T-helper 1 cell treated with Interleukin-12 subunit alpha and Interleukin-12 subunit beta and Interleukin-4 antibody, amounts not matched to agents 30 μg/mL and 1 μg/mL, for 36 hours (primary cell): Measurements from ENCODE around the gene ADCY7.
"Not testable (repeated sequence)": the region's sequence is repeated elsewhere in the genome, so short reads cannot be mapped to it uniquely, and the experiment has no call there.

Source experiments
- H3K27ac Mint-ChIP-seq: one replicate; pipeline ENCODE4 v1.8.0; 2021; ENCODE audit warnings: mild to moderate bottlenecking, mixed read lengths
- H3K27me3 Mint-ChIP-seq: one replicate; pipeline ENCODE4 v1.8.0; 2021; ENCODE audit warnings: low read depth, mixed read lengths
- H3K36me3 Mint-ChIP-seq: one replicate; pipeline ENCODE4 v1.8.0; 2021; ENCODE audit warnings: low read depth, mixed read lengths
- H3K4me1 Mint-ChIP-seq: one replicate; pipeline ENCODE4 v1.8.0; 2021; ENCODE audit warnings: low read depth, mixed read lengths
- H3K4me3 Mint-ChIP-seq: one replicate; pipeline ENCODE4 v1.8.0; 2021; ENCODE audit warnings: mild to moderate bottlenecking, moderate library complexity, mixed read lengths
- H3K9me3 Mint-ChIP-seq: one replicate; pipeline ENCODE4 v1.8.0; 2021; ENCODE audit warnings: mixed read lengths

The ADCY7 gene

GRCh38 chr16:50326835-50327465 is 60.6 kb downstream of the ADCY7 start:
- Mint-ChIP-seq H3K4me3 (no peak overlapping the region), H3K27me3 (no peaks in the 10 kb centered on the region), H3K27ac (peak overlapping the region; percentile 73), H3K36me3 (peaks cover 36% of the 10 kb centered on the region), H3K4me1 (peaks cover 41% of the 10 kb centered on the region), H3K9me3 (no peaks in the 10 kb centered on the region)

GRCh38 chr16:50329446-50330189 is 63.3 kb downstream of the ADCY7 start:
- Mint-ChIP-seq H3K36me3 (peaks cover 41% of the 10 kb centered on the region), H3K27me3 (no peaks in the 10 kb centered on the region), H3K27ac (no peak overlapping the region), H3K4me3 (no peak overlapping the region), H3K4me1 (peaks cover 30% of the 10 kb centered on the region), H3K9me3 (no peaks in the 10 kb centered on the region)

GRCh38 chr16:50331570-50331969 is 65.2 kb downstream of the ADCY7 start:
- peaks cover 37% of the 10 kb centered on the region for H3K4me1 Mint-ChIP-seq
- peaks cover 42% of the 10 kb centered on the region for H3K36me3 Mint-ChIP-seq
- no peaks in the 10 kb centered on the region for H3K9me3 Mint-ChIP-seq
- H3K27ac Mint-ChIP-seq, result no peak overlapping the region
- no peaks in the 10 kb centered on the region for H3K27me3 Mint-ChIP-seq
- H3K4me3 Mint-ChIP-seq, result no peak overlapping the region

- Mint-ChIP-seq H3K9me3 (no peaks in the 10 kb centered on the region), H3K4me3 (no peak overlapping the region), H3K36me3 (peaks cover 40% of the 10 kb centered on the region), H3K27me3 (no peaks in the 10 kb centered on the region), H3K27ac (no peak overlapping the region), H3K4me1 (peaks cover 29% of the 10 kb centered on the region)
Observed at GRCh38 chr16:50332599-50332998, 66.2 kb downstream of the ADCY7 start.

- Mint-ChIP-seq H3K4me1 (peaks cover 37% of the 10 kb centered on the region), H3K9me3 (no peaks in the 10 kb centered on the region), H3K4me3 (no peak overlapping the region), H3K36me3 (peaks cover 39% of the 10 kb centered on the region), H3K27me3 (no peaks in the 10 kb centered on the region), H3K27ac (peak overlapping the region; percentile 88)
Observed at GRCh38 chr16:50334106-50334975, 68.0 kb downstream of the ADCY7 start.

- Mint-ChIP-seq H3K27ac (peak overlapping the region; percentile 88), H3K4me1 (peaks cover 33% of the 10 kb centered on the region), H3K27me3 (no peaks in the 10 kb centered on the region), H3K9me3 (no peaks in the 10 kb centered on the region), H3K4me3 (peak overlapping the region; percentile 33), H3K36me3 (peaks cover 35% of the 10 kb centered on the region)
Observed at GRCh38 chr16:50335196-50335958, 69.0 kb downstream of the ADCY7 start.

GRCh38 chr16:50336884-50337283 is 70.5 kb downstream of the ADCY7 start:
- Mint-ChIP-seq H3K9me3 (no peaks in the 10 kb centered on the region), H3K27me3 (no peaks in the 10 kb centered on the region), H3K4me1 (peaks cover 29% of the 10 kb centered on the region), H3K36me3 (peaks cover 33% of the 10 kb centered on the region), H3K4me3 (no peak overlapping the region), H3K27ac (no peak overlapping the region)

GRCh38 chr16:50338371-50339231 is 72.2 kb downstream of the ADCY7 start:
- H3K36me3 Mint-ChIP-seq, result peaks cover 25% of the 10 kb centered on the region
- H3K27ac Mint-ChIP-seq, result peak overlapping the region; percentile 11
- no peaks in the 10 kb centered on the region for H3K27me3 Mint-ChIP-seq
- H3K4me3 Mint-ChIP-seq, result no peak overlapping the region
- H3K9me3 Mint-ChIP-seq, result no peaks in the 10 kb centered on the region
- H3K4me1 Mint-ChIP-seq, result peaks cover 28% of the 10 kb centered on the region

- Mint-ChIP-seq H3K27me3 (no peaks in the 10 kb centered on the region), H3K4me1 (peaks cover 21% of the 10 kb centered on the region), H3K9me3 (no peaks in the 10 kb centered on the region), H3K27ac (no peak overlapping the region), H3K36me3 (peaks cover 27% of the 10 kb centered on the region), H3K4me3 (no peak overlapping the region)
Observed at GRCh38 chr16:50340578-50340977, 74.2 kb downstream of the ADCY7 start.

- H3K36me3 Mint-ChIP-seq, result peaks cover 47% of the 10 kb centered on the region
- not testable (repeated sequence) for H3K4me3 Mint-ChIP-seq, H3K27ac Mint-ChIP-seq, H3K27me3 Mint-ChIP-seq, H3K9me3 Mint-ChIP-seq
- H3K4me1 Mint-ChIP-seq, result peaks cover 12% of the 10 kb centered on the region
Observed at GRCh38 chr16:50343566-50343965, 77.2 kb downstream of the ADCY7 start.

- H3K36me3 Mint-ChIP-seq, result peaks cover 57% of the 10 kb centered on the region
- H3K27me3 Mint-ChIP-seq, H3K9me3 Mint-ChIP-seq, H3K4me1 Mint-ChIP-seq, H3K4me3 Mint-ChIP-seq, H3K27ac Mint-ChIP-seq: not testable (repeated sequence)
Observed at GRCh38 chr16:50345210-50345609, 78.9 kb downstream of the ADCY7 start.

- Mint-ChIP-seq H3K4me3 (no peak overlapping the region), H3K36me3 (peaks cover 57% of the 10 kb centered on the region), H3K27ac (no peak overlapping the region), H3K9me3 (peaks cover 9% of the 10 kb centered on the region), H3K4me1 (peaks cover 8% of the 10 kb centered on the region), H3K27me3 (no peaks in the 10 kb centered on the region)
Observed at GRCh38 chr16:50351116-50351515, 84.8 kb downstream of the ADCY7 start.

GRCh38 chr16:50351952-50352351 is 85.6 kb downstream of the ADCY7 start:
- Mint-ChIP-seq H3K27me3 (no peaks in the 10 kb centered on the region), H3K9me3 (peaks cover 9% of the 10 kb centered on the region), H3K4me3 (no peak overlapping the region), H3K27ac (no peak overlapping the region), H3K36me3 (peaks cover 55% of the 10 kb centered on the region), H3K4me1 (peaks cover 8% of the 10 kb centered on the region)
